HG02870 (cell line): ENCODE data around the gene TIMM50.

Source experiments
- ATAC-seq: cut with Tn5 transposase; IDR thresholded peaks from one replicate; pipeline ENCODE4 v1.9.1; 2021; ENCODE audit warnings: mild to moderate bottlenecking, moderate library complexity; ENCODE audit not compliant: unreplicated experiment

Gene TIMM50

GRCh38 chr19:39498798-39499642 lies 18.4 kb downstream of the TIMM50 start, which contains the start of gene DLL3:
Gene DLL3 (plus strand): TSS chr19:39498947. CDS start chr19:39498975, 28 bp downstream.
- ATAC-seq: no peak

- no peak for ATAC-seq
Observed at GRCh38 chr19:39499932-39500331, 19.3 kb downstream of the TIMM50 start.

DNA sequence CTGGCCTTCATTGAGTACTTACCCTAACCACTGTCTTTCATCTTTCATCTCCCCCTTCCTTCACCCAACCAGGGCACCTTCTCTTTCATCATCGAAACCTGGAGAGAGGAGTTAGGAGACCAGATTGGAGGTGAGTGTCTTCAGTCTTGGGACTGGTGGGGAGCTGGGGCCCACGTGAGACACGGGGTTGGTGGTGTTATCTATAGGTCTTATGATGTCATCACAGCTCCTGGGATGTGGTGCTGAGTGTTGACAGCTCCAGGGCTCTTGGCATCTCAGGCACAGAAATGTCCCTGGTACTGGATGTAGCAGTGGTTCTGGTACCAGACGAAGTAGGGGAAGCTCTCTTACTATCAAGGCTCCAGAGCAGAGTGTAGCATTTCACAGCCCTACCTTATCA lies 19.9 kb downstream of the TIMM50 start:
- no peak for ATAC-seq

DNA sequence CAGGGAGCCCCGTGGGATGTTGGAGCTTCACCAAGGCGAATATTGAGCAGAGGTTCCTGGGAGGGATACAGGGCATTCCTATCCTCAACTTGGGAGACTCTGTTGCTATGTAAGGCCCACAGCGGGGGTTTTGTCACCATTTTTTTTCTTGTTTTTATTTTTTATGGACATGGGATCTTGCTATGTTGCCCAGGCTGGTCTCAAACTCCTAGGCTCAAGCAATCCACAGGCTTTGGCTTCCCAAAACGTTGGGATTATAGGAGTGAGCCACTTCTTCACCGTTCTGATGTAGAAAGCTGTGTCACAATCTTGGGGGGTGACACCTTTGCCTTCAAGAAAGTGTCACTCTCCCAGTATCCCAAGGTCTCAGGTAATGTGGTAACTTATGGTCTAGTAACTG lies 20.7 kb downstream of the TIMM50 start:
- ATAC-seq: no peak

DNA sequence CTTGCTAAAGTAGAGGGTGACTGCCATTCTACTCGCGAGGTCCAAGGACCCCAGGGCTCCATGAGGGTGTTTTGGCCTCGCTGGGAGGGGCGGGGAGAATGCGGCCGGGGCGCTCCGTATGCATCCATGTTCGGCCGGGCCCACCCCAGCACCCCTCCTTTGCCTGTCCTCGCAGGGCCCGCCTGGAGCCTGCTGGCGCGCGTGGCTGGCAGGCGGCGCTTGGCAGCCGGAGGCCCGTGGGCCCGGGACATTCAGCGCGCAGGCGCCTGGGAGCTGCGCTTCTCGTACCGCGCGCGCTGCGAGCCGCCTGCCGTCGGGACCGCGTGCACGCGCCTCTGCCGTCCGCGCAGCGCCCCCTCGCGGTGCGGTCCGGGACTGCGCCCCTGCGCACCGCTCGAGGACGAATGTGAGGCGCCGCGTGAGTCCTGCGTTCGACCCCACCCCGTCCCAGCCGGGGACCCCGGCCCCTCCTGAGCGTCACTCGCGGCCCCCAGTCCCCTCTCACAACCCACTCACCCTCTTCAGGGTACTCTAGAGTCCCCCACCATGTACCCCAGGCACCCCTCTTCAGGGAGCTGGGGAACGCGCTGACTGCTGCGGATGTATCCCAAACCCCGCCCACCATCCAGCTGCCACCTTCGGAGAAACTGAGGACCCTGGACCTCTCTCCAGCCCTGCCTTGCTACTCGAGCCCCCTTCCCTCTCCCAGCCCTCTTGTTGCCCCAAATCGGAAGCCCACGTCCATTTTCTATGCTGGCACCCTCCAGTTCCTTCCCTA lies 22.2 kb downstream of the TIMM50 start:
- ATAC-seq: no peak

GRCh38 chr19:39506598-39506943 lies 25.9 kb downstream of the TIMM50 start:
- ATAC-seq: no peak

DNA sequence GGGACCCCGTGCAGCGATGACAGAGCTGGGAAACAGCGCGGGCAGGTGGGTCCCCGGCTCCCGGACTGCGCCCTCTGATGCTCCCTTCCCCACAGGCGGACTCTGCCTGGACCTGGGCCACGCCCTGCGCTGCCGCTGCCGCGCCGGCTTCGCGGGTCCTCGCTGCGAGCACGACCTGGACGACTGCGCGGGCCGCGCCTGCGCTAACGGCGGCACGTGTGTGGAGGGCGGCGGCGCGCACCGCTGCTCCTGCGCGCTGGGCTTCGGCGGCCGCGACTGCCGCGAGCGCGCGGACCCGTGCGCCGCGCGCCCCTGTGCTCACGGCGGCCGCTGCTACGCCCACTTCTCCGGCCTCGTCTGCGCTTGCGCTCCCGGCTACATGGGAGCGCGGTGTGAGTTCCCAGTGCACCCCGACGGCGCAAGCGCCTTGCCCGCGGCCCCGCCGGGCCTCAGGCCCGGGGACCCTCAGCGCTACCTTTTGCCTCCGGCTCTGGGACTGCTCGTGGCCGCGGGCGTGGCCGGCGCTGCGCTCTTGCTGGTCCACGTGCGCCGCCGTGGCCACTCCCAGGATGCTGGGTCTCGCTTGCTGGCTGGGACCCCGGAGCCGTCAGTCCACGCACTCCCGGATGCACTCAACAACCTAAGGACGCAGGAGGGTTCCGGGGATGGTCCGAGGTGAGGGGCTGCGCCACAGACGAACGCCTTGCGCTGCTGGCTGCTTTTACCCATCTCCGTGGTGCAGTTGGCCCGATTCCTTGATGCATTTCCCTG lies 26.5 kb downstream of the TIMM50 start:
- ATAC-seq: no peak

DNA sequence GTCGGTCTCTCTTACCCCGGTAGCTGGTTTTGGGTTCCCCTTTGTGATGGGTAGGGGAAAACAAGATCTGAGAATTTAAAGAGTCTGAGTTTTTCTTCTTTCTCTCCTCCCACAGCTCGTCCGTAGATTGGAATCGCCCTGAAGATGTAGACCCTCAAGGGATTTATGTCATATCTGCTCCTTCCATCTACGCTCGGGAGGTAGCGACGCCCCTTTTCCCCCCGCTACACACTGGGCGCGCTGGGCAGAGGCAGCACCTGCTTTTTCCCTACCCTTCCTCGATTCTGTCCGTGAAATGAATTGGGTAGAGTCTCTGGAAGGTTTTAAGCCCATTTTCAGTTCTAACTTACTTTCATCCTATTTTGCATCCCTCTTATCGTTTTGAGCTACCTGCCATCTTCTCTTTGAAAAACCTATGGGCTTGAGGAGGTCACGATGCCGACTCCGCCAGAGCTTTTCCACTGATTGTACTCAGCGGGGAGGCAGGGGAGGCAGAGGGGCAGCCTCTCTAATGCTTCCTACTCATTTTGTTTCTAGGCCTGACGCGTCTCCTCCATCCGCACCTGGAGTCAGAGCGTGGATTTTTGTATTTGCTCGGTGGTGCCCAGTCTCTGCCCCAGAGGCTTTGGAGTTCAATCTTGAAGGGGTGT lies 27.2 kb downstream of the TIMM50 start:
- no peak for ATAC-seq

GRCh38 chr19:39508629-39509028 lies 28.0 kb downstream of the TIMM50 start:
- ATAC-seq: no peak

DNA sequence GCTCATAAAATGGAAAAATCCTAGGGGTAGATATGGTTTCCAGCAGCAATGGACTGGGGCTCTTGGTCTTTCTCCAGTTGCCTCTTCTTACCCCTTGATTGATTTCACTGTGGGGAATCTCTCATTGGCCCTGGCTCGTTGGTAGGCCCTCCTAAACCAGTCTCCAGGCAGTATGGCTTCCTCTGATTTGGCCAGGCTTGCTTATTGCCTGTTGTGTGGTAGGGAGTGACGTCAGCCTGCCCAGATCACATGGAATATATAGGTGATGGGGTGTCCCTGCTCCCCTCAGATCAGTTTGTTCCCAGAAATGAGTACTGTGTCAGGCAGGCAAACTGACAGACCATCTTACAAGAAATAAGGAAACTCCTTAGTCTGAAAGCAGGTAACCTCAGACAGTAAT lies 28.6 kb downstream of the TIMM50 start:
- no peak for ATAC-seq

GRCh38 chr19:39512988-39513387 lies 32.4 kb downstream of the TIMM50 start:
- no peak for ATAC-seq

DNA sequence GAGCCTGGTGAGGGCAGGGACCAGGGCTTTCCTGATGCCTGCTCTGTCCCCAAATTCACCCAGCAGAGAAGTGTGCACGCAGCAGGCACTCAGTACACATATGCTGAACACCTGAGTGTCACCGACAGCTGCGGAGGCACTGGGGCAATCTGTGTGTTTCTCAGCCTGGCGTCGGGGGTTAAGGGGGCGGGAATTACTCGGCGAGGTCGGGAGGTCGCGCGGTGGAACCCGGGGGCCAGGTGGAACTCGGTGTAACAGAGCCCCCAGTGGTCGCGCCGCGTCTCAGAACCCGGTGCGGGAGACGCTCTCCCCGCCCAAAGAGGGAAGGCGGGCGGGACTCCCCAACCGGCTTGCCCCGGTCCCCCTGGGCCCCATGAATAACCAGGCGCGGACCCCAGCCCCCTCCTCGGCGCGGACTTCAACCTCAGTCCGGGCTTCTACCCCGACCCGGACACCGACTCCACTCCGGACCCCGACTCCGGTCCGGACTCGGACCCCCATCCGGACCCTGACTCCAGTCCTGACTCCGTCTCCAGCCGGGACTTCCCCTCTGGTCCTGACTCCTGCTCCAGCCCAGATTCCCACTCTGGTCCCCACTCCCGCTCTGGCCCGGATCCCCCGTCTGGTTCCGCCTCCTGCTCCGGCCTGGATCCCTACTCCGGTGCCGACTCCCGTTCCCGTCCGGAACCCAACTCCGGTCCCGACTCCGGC lies 34.4 kb downstream of the TIMM50 start, which contains the start of gene SELENOV:
SELENOV (plus strand) TSS at position 300 of the 711 bp plus-strand sequence; CDS start at position 374, 74 bp downstream.
- no peak for ATAC-seq

- ATAC-seq: no peak
Observed at GRCh38 chr19:39515551-39516191, 35.0 kb downstream of the TIMM50 start.

- no peak for ATAC-seq
Observed at GRCh38 chr19:39516270-39516669, 35.6 kb downstream of the TIMM50 start.

- no peak for ATAC-seq
Observed at GRCh38 chr19:39517432-39517831, 36.8 kb downstream of the TIMM50 start.

DNA sequence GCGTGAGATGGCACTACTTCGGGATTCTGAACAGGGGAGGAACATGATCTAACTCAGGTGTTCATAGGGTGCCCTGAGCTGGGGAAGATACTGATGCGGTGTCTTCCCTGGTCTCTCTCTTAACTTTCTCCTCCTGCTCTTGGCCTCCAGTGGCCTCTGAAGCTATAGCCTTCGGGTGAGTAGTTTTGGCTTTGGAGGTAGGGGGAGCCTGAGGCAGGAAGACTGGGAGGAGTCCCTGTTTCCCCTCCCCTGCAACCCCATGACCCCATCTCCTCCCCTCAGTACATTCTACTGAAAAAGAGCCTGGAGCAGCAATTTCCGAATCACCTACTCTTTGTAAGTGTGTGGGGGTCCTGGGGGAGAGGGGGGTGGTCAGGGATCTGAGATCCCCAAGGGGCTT lies 37.8 kb downstream of the TIMM50 start:
- no peak for ATAC-seq

DNA sequence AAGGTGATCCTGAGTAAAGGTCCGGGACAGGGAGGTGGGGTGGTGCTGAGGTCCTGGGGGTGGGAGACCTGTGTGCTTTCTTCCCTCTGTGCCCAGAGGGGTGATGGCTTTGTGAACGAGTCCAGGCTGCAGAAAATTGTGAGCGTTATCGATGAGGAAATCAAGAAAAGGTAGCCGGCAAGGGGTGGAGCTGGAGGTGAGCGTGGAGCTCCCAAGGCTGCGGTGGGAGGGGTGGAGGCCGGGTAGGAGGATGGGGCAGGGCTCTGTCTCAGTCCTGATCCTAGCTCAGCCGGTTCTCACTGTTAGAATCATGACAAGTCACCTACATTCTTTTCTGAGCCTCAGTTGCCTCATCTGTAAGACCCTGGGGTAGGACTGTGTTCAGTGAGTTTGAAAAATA lies 38.3 kb downstream of the TIMM50 start:
- no peak for ATAC-seq

DNA sequence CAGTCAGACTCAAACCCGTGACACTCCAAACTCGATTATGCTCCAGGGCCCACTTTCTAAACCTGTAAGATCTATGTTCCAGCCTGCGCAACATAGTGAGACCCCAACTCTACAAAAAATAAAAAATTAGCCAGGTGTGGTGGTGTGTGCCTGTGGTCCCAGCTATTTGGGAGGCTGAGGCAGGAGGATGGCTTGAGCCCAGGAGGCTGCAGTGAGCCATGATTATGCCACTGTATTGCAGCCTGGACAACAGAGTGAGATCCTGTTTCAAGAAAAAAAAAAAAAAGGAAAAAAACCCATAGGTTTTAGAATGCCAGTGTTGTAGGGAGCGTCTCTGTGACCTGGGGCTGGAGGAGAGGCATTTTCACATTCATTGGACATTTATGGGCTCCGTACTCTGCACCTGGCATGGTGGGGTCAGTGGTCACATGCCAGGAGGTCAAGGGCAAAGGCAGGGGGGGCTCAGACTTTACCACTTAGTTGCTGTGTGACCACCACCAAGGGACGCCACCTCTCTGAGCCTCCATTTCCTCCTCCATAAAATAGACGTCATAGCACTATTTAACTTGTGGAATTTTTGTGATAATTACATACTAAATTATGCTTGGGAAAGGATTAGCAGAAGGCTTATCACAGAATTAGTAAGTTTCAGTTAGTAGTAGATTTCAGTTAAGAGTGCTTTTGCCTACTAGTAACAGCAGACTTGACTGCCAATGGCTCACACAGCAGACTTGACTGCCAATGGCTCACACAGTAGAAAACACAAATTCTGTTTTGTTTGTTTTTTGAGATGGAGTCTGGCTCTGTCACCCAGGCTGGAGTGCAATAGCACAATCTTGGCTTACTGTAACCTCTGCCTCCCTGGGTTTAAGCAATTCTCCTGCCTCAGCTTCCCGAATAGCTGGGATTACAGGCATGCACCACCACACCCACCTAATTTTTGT lies 40.2 kb downstream of the TIMM50 start:
- no peak for ATAC-seq

DNA sequence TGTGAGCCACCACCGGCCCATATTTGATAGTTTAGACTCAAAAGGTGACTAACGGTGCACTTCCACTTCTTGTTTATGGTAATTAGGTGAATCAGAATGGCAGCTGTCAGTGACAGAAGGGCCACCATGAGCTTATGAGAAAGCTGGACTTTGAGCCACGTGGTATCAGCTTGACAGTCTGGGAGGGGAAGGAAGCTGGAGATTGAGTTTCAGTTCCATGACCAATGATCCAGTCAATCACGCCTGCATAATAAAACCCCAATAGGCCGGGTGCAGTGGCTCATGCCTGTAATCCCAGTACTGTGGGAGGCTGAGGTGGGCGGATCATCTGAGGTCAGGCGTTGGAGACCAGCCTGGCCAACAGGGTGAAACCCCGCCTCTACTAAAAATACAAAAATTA lies 43.9 kb downstream of the TIMM50 start:
- ATAC-seq: no peak
